OCI-M1 (cell line): Measurements from ENCODE around the gene FER1L5.
A peak's percentile ranks its signal among the peaks of the same experiment; 100 is the strongest.

Experiments used
- DNase-seq: peaks from one replicate; lab custom pipeline; 2025; lab: John Stamatoyannopoulos, UW

FER1L5 gene

GRCh38 chr2:96695602-96696001 lies 53.0 kb downstream of the FER1L5 start:
- no peak for DNase-seq

DNA sequence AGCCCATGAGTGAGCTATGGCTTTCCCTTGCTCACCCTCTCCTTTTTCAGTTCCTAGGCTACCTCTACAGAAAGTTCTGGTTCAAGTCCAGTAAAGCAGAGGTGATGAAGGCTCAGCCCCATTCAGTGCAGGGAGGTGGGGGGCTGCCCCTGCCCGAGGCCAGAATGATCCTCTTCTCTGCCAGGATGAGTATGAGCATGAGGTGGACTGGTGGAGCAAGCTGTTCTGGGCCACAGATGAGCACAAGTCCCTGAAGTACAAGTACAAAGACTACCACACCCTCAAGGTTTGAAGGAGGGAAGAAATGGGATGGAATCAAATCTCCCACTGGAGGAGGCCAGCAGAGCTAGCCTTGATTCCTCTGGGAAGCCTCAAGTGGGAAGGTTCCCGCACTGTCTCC lies 54.9 kb downstream of the FER1L5 start:
- no peak for DNase-seq

DNA sequence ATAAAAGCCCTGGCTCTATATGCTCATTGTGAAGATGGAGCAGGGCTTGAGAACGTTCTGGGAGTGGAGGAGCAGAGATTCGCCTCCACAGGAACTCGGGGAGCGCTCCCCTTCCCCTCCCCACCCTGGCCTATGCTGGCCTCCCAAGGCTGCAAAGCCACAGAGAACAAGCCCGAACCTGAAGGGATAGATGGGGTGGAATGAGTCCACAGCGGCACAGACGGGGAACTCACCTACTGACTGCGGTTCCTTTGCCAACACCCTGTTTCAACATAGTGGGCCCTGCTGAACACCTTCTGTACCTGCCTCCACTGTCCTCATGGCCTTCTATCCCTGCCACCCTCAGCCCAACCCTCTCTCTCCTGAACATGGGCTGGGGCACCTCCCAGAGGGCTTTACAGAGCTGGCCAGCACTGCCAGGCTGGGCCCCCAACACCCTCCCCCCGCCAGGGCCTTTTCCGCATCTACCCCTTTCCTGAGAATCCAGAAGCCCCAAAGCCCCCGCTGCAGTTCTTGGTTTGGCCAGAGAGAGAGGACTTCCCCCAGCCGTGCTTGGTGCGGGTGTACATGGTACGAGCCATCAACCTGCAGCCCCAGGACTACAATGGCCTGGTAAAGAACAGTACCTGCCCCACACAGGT lies 55.8 kb downstream of the FER1L5 start:
- no peak for DNase-seq

- DNase-seq: no peak
Measured at GRCh38 chr2:96699021-96699420, 56.5 kb downstream of the FER1L5 start.

DNA sequence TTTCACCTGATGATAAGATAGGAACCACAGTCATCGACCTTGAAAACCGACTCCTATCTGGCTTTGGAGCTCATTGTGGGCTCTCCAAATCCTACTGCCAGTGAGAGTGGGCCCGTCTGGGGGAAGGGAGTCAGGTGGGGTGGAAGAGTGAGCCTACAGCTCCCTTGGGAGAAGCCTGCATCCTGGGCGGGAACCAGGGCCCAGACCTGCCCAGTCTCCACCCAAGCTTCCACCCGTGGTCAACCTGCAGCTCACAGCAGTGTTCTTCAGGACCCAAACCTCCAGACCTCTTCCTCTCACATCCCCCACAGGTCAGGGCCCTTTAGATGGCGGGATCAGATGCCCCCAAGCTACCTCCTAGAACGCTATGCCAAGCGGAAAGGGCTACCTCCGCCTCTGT lies 57.1 kb downstream of the FER1L5 start:
- no peak for DNase-seq

DNA sequence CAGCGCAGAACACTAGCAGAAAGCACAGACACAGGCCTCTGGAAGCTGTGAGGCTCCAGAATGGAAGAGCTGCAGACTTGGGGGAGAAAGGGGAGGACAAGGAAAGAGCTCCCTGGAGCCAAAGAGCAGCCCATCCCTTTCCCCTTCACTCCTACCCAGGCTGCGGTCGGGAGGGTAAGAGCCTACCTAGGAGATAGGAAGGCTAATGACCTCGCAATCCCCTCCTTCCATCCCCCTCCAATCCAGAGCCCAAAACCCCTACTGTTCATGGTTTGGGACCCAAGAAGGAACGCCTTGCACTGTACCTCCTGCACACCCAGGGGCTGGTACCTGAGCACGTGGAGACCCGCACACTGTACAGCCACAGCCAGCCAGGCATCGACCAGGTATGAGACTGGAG lies 57.5 kb downstream of the FER1L5 start:
- DNase-seq: no peak

DNA sequence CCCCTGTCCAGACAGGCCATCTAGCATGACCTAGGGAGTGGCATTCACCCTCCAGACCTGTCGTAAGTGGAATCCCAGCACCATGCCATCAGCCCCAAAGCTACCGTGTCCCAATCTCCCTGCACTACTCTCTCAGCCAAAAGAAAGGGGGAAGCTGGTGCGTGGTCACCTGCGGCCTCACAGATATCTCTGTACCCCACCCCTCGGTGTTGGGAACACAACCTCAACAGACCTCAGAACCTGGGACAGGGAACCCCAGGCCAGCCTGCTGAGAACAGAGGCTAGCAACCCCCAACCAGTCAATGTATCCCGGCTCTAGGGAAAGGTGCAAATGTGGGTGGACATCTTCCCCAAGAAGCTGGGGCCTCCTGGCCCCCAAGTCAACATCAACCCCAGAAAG lies 59.1 kb downstream of the FER1L5 start:
- DNase-seq: no peak

DNA sequence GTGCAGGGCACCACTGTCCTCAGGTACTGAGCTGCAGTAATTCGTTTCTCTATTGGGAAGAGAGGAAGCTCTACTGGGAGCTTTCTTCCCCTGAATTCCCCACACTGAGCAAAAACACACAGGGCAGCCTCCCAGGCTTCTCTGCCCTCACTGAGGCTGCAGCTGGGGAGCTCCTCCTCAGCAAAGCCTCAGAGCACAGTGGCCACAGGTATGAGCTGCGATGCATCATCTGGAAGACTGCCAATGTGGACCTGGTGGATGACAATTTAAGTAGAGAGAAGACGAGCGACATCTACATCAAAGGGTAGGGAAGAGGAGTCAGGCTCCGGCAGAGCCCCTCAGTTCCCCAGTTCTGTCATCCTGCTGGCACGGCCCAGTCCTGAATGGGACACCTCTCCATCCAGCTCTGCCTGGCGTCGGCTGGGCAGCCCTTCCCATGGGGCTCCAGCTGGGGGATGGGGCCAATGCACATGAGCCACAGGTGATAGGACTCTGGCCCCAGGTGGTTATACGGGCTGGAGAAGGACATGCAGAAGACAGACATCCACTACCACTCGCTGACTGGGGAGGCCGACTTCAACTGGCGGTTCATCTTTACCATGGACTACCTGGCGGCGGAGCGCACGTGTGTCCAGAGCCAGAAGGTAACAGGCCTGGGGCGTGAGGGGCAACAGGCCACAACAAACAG lies 59.7 kb downstream of the FER1L5 start:
- DNase-seq: no peak

- DNase-seq: no peak
Measured at GRCh38 chr2:96703021-96703751, 60.6 kb downstream of the FER1L5 start.

- DNase-seq: no peak
Measured at GRCh38 chr2:96710985-96711384, 68.4 kb downstream of the FER1L5 start.

DNA sequence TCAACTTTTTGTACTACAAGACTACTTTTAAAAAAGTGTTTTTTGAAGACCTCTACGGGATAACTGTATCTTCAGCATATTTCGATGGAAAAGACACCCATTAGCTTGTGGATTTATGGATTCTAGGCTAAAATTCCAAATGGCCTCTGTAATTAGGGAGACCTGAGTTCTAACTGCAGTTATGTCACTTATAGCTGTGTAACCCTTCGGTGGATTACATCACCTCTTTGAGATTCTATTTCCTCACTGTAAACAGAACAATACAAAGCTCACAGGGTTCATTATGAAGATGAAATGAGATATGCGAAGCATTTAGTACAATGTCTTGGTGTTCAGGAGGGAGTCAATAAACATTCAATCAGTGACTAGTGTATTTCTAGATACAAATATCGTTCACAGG lies 73.1 kb downstream of the FER1L5 start:
- no peak for DNase-seq

- DNase-seq: no peak
Measured at GRCh38 chr2:96716388-96716787, 73.8 kb downstream of the FER1L5 start.

- DNase-seq: no peak
Measured at GRCh38 chr2:96726131-96726530, 83.6 kb downstream of the FER1L5 start.

DNA sequence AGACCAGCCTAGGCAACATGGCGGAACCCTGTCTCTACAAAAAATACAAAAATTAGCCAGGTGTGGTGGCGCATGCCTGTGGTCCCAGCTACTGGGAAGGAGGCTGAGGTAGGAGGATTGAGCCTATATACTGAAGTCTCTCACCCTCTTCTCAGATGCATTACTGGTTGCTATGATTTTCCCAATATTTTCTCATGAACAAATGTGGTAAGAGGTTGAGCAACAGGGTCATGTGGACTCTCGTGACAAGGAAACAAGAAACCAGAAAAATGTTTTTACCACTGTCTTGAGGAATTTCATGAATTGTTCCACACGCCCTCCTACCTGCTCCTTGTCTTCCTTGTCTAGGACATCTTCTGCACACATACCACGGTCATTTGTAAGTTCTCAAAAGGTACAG lies 84.9 kb downstream of the FER1L5 start:
- no peak for DNase-seq

DNA sequence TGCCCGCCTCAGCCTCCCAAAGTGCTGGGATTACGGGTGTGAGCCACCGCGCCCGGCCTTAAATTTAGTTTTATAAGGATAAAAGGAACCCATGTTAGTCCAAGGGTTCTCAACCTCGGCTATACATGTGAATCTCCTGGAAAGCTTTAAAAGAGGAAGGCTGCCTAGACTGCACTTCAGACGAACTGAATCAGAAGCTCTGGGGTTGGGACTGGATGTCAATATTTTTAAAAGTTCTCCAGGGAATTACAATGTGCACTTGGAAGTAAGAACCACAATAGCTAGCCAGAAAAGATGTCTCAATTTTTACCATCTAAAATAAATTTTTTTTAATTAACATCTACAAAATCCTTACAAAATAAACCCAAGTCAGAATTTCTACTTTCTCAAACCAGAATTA lies 87.2 kb downstream of the FER1L5 start:
- DNase-seq: no peak

DNA sequence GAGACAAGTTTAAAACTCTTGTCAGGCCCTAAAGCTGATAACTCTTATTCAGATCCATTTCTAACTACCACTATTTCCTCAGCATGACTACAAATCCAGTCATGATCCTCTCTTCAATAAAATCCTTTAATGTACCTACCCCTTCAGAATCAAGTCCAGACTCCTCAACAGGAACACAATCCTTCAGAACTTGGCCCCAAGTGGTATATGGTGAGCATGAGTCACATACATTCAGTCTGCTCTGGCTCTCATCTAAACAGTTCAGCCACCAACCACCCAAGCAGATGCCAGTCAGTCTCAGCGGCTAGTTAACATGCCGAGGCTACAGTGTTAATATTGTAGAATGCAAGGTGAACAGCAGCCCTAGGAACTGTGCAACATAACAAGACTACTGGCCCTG lies 87.6 kb downstream of the FER1L5 start:
- no peak for DNase-seq

DNA sequence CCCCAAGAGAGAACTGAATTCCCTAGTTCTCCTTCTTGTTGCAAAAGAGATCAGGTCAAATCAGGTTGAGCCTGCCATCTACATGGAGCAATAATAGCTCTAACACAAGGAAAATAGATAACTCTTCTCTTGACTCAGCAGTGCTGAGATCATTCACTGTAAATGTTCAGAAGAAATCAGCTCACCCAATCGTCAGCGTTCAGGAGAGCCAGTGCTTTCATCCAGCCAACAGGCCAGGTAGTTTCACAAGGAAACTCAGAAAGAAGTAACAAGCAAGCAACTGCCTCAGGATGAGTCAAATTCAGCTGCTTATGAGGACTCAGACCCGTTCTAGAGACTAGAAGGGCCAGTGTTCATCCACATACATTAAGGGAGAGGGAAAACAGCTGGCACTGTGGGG lies 91.4 kb downstream of the FER1L5 start:
- no peak for DNase-seq

DNA sequence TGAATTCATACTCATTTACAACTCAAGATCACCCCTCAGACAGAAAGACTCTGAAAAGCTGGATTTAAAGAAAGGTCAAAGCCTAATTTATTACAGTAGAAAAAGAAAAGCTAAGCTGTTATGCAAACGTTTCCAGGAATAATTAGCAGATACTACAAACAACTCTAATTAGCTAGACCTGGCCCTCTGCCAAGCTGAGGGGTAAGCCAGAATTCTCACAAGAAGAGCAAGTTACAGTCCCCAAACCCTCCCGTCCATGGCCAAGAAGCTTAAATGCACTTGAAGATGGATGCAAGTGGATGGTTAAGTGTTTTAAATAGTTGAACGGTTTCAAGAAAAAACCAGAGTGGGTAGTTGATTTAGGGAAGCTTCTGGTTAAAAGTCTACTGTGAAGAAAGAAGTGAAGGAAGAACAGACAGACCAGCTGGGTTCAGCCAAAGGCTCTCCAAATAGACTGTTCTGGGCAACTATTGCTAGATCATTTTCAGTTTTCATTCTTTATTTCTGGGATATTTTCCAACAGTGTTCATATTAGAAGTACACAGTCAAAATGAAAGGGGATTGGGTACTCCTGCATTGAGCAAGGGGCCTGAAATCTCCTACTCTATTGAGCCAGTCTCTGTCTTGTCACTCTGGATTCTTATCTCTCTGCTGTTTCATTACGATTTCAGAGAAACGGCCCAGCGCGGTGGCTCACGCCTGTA lies 92.5 kb downstream of the FER1L5 start:
- peak; percentile 52 for DNase-seq

DNA sequence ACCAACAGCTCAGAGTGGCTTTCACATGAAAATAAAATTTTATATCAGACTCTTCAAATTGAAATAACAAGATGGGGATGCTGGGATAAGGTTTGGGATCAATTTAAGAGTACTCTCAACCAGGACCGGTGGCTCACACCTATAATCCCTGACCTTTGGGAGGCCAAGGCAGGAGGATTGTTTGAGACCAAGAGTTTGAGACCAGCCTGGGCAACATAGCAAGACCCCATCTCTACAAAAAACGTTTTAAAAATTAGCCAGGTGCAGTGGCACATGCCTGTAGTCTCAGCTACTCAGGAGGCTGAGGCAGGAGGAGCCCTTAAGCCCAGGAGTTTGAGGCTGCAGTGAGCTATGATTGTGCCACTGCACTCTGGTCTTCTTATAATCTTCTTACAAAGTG lies 94.7 kb downstream of the FER1L5 start:
- no peak for DNase-seq

DNA sequence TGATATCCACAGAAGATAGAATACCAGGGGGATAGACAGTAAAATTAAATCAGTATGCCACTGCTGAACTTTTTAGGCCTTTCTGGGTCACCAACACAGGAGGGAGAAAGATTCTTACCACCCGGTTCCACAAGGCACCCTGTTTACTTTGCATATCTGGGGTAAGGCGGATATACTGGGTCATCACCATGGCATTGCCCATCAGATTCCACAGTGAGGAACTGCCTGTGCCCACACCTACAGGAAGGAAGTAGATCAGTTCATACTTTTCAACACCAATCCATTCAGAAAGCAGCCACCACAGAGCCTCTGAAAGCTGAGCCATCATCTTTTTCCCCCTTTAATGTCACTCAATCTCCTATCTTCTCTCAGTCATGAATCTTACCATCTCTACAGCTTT lies 95.3 kb downstream of the FER1L5 start:
- no peak for DNase-seq

GRCh38 chr2:96739076-96739632 lies 96.6 kb downstream of the FER1L5 start:
- DNase-seq: peak; percentile 37

DNA sequence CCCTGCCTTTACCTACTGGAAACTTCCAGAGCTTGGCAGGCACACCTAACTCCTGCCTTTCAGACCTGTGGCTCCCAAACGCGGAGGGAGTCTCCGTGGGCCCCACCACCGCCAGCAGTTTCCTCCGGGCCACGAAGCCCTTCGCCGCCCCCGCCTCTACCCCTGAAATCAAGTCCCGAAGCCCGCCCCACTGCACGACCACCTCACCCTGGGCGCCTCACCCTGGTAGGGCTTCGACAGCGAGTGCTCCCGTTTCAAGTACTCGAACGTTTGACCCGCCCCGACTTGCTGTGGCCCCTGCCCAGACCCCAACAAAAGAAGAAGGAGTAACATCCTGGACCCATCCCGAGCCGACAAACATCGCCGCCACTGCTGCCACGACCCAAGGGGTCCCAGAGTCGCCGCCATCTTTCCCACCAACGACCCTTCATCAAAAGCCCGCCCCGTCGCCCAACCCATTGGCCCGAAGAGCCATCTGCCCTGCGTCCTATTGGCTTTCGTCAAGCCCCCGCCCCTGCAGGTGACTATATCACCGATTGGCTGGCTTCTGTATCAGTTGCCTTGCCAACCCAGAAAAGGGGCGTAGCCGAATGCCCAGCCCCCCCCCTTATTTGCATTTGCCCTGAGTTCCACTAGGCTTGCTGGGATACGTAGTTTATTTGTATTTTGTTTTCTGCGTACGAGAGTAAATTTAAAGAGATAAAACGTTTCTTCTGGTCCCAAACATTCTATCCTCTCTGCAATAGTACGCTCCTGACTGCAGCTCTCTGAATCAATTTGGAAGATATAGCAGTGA lies 97.3 kb downstream of the FER1L5 start, which contains the start of gene LMAN2L:
Gene LMAN2L (minus strand): TSS at position 432 of the 796 bp plus-strand sequence. CDS start 24 bp downstream, at position 408.
- DNase-seq: peak; percentile 98
